ENCODE data around the gene ST6GAL1. TPM values are rescaled to one million over a fixed set of nuclear protein-coding genes. Genes with fewer than 3 reads are reported as not detected.
"Not testable (repeated sequence)": the region's sequence is repeated elsewhere in the genome, so short reads cannot be mapped to it uniquely, and the experiment has no call there.

The ST6GAL1 gene
- total RNA-seq, result 35.0 TPM

- DNase-seq (ENCODE audit: low spot score), result peak; percentile 35
These were observed at the start of gene ST6GAL1 for GRCh38 chr3:186930143-186930640. Gene ST6GAL1 (plus strand): TSS chr3:186930526. CDS start chr3:187042704, 112,178 bp downstream.

GRCh38 chr3:186882150-186882524, 48.2 kb upstream of the ST6GAL1 start:
- no peak for DNase-seq (ENCODE audit: low spot score)

GRCh38 chr3:186882881-186883685, 47.2 kb upstream of the ST6GAL1 start:
- no peak for DNase-seq (ENCODE audit: low spot score)

- no peak for DNase-seq (ENCODE audit: low spot score)
These were observed 46.7 kb upstream of the ST6GAL1 start for GRCh38 chr3:186883686-186884058.

- not testable (repeated sequence) for DNase-seq (ENCODE audit: low spot score)
These were observed 45.5 kb upstream of the ST6GAL1 start for GRCh38 chr3:186884868-186885267.

GRCh38 chr3:186886202-186886981, 43.9 kb upstream of the ST6GAL1 start:
- no peak for DNase-seq (ENCODE audit: low spot score)

- not testable (repeated sequence) for DNase-seq (ENCODE audit: low spot score)
These were observed 42.8 kb upstream of the ST6GAL1 start for GRCh38 chr3:186887507-186887938.

GRCh38 chr3:186888569-186888968, 41.8 kb upstream of the ST6GAL1 start:
- DNase-seq (ENCODE audit: low spot score), result no peak

GRCh38 chr3:186889698-186890097, 40.6 kb upstream of the ST6GAL1 start:
- DNase-seq (ENCODE audit: low spot score), result not testable (repeated sequence)

GRCh38 chr3:186890911-186891310, 39.4 kb upstream of the ST6GAL1 start:
- no peak for DNase-seq (ENCODE audit: low spot score)

GRCh38 chr3:186893071-186893470, 37.3 kb upstream of the ST6GAL1 start:
- DNase-seq (ENCODE audit: low spot score), result not testable (repeated sequence)

GRCh38 chr3:186895406-186895805, 34.9 kb upstream of the ST6GAL1 start:
- no peak for DNase-seq (ENCODE audit: low spot score)

GRCh38 chr3:186896006-186896405, 34.3 kb upstream of the ST6GAL1 start:
- no peak for DNase-seq (ENCODE audit: low spot score)

- no peak for DNase-seq (ENCODE audit: low spot score)
These were observed 33.5 kb upstream of the ST6GAL1 start for GRCh38 chr3:186896875-186897274.

- no peak for DNase-seq (ENCODE audit: low spot score)
These were observed 29.1 kb upstream of the ST6GAL1 start for GRCh38 chr3:186901135-186901734.

- DNase-seq (ENCODE audit: low spot score), result no peak
These were observed 28.2 kb upstream of the ST6GAL1 start for GRCh38 chr3:186902154-186902553.

GRCh38 chr3:186902713-186903112, 27.6 kb upstream of the ST6GAL1 start:
- no peak for DNase-seq (ENCODE audit: low spot score)

GRCh38 chr3:186903676-186904075, 26.6 kb upstream of the ST6GAL1 start:
- DNase-seq (ENCODE audit: low spot score), result not testable (repeated sequence)

- not testable (repeated sequence) for DNase-seq (ENCODE audit: low spot score)
These were observed 23.3 kb upstream of the ST6GAL1 start for GRCh38 chr3:186907075-186907474.

- DNase-seq (ENCODE audit: low spot score), result no peak
These were observed 21.1 kb upstream of the ST6GAL1 start for GRCh38 chr3:186909078-186909853.
